ENCODE measurements around the gene BMPER.

BMPER gene

GRCh38 chr7:33901847-33902246, 3.5 kb upstream of the BMPER start:
- H3K27me3 ChIP-seq (ENCODE audit: insufficient read depth, low read length), result peaks cover 33% of the 10 kb centered on the region
- H3K4me1 ChIP-seq (ENCODE audit: insufficient read depth, low read length), result peaks cover 7% of the 10 kb centered on the region
- no peak overlapping the region for H3K4me3 ChIP-seq (ENCODE audit: low read length)
- H2AFZ ChIP-seq (ENCODE audit: low read depth, low read length), result no peak overlapping the region
- no peaks in the 10 kb centered on the region for H3K9me3 ChIP-seq (ENCODE audit: low read length)
- no peaks in the 10 kb centered on the region for H3K36me3 ChIP-seq (ENCODE audit: insufficient read depth, low read length)

- peaks cover 7% of the 10 kb centered on the region for H3K4me1 ChIP-seq (ENCODE audit: insufficient read depth, low read length)
- H3K27me3 ChIP-seq (ENCODE audit: insufficient read depth, low read length), result peaks cover 41% of the 10 kb centered on the region
- no peaks in the 10 kb centered on the region for H3K9me3 ChIP-seq (ENCODE audit: low read length)
- H2AFZ ChIP-seq (ENCODE audit: low read depth, low read length), result no peak overlapping the region
- no peaks in the 10 kb centered on the region for H3K36me3 ChIP-seq (ENCODE audit: insufficient read depth, low read length)
- no peak overlapping the region for H3K4me3 ChIP-seq (ENCODE audit: low read length)
These were observed 2.6 kb upstream of the BMPER start for GRCh38 chr7:33902746-33903145.

- peak overlapping the region; percentile 97 for H2AFZ ChIP-seq (ENCODE audit: low read depth, low read length)
- peaks cover 43% of the 10 kb centered on the region for H3K27me3 ChIP-seq (ENCODE audit: insufficient read depth, low read length)
- no peaks in the 10 kb centered on the region for H3K36me3 ChIP-seq (ENCODE audit: insufficient read depth, low read length)
- H3K4me1 ChIP-seq (ENCODE audit: insufficient read depth, low read length), result peaks cover 7% of the 10 kb centered on the region
- no peaks in the 10 kb centered on the region for H3K9me3 ChIP-seq (ENCODE audit: low read length)
- peak overlapping the region; percentile 42 for H3K4me3 ChIP-seq (ENCODE audit: low read length)
These were observed 1.3 kb upstream of the BMPER start for GRCh38 chr7:33903791-33904680.

GRCh38 chr7:33904681-33905388, 504 bp upstream of the BMPER start:
- H3K27me3 ChIP-seq (ENCODE audit: insufficient read depth, low read length), result peaks cover 46% of the 10 kb centered on the region
- peak overlapping the region; percentile 42 for H3K4me3 ChIP-seq (ENCODE audit: low read length)
- peak overlapping the region; percentile 97 for H2AFZ ChIP-seq (ENCODE audit: low read depth, low read length)
- no peaks in the 10 kb centered on the region for H3K9me3 ChIP-seq (ENCODE audit: low read length)
- peaks cover 7% of the 10 kb centered on the region for H3K4me1 ChIP-seq (ENCODE audit: insufficient read depth, low read length)
- no peaks in the 10 kb centered on the region for H3K36me3 ChIP-seq (ENCODE audit: insufficient read depth, low read length)

GRCh38 chr7:33906697-33907096, 1.4 kb downstream of the BMPER start:
- Histone ChIP-seq H3K9me3 (ENCODE audit: low read length) (no peaks in the 10 kb centered on the region), H3K27me3 (ENCODE audit: insufficient read depth, low read length) (peaks cover 46% of the 10 kb centered on the region), H3K36me3 (ENCODE audit: insufficient read depth, low read length) (no peaks in the 10 kb centered on the region), H2AFZ (ENCODE audit: low read depth, low read length) (no peak overlapping the region), H3K4me1 (ENCODE audit: insufficient read depth, low read length) (peaks cover 7% of the 10 kb centered on the region), H3K4me3 (ENCODE audit: low read length) (no peak overlapping the region)

GRCh38 chr7:33907625-33908024, 2.3 kb downstream of the BMPER start:
- no peaks in the 10 kb centered on the region for H3K9me3 ChIP-seq (ENCODE audit: low read length)
- H2AFZ ChIP-seq (ENCODE audit: low read depth, low read length), result no peak overlapping the region
- peaks cover 7% of the 10 kb centered on the region for H3K4me1 ChIP-seq (ENCODE audit: insufficient read depth, low read length)
- no peaks in the 10 kb centered on the region for H3K36me3 ChIP-seq (ENCODE audit: insufficient read depth, low read length)
- H3K4me3 ChIP-seq (ENCODE audit: low read length), result no peak overlapping the region
- H3K27me3 ChIP-seq (ENCODE audit: insufficient read depth, low read length), result peaks cover 38% of the 10 kb centered on the region

- H3K4me3 ChIP-seq (ENCODE audit: low read length), result no peak overlapping the region
- H3K27me3 ChIP-seq (ENCODE audit: insufficient read depth, low read length), result peaks cover 25% of the 10 kb centered on the region
- no peaks in the 10 kb centered on the region for H3K9me3 ChIP-seq (ENCODE audit: low read length)
- H3K4me1 ChIP-seq (ENCODE audit: insufficient read depth, low read length), result no peaks in the 10 kb centered on the region
- no peak overlapping the region for H2AFZ ChIP-seq (ENCODE audit: low read depth, low read length)
- no peaks in the 10 kb centered on the region for H3K36me3 ChIP-seq (ENCODE audit: insufficient read depth, low read length)
These were observed 4.0 kb downstream of the BMPER start for GRCh38 chr7:33909318-33909717.

- H3K4me1 ChIP-seq (ENCODE audit: insufficient read depth, low read length), result no peaks in the 10 kb centered on the region
- peaks cover 25% of the 10 kb centered on the region for H3K27me3 ChIP-seq (ENCODE audit: insufficient read depth, low read length)
- no peak overlapping the region for H3K4me3 ChIP-seq (ENCODE audit: low read length)
- H3K9me3 ChIP-seq (ENCODE audit: low read length), result no peaks in the 10 kb centered on the region
- no peak overlapping the region for H2AFZ ChIP-seq (ENCODE audit: low read depth, low read length)
- no peaks in the 10 kb centered on the region for H3K36me3 ChIP-seq (ENCODE audit: insufficient read depth, low read length)
These were observed 4.4 kb downstream of the BMPER start for GRCh38 chr7:33909755-33910154.

GRCh38 chr7:33910756-33911155, 5.4 kb downstream of the BMPER start:
- Histone ChIP-seq H3K36me3 (ENCODE audit: insufficient read depth, low read length) (no peaks in the 10 kb centered on the region), H3K9me3 (ENCODE audit: low read length) (no peaks in the 10 kb centered on the region)

GRCh38 chr7:33916357-33917081, 11.2 kb downstream of the BMPER start:
- no peaks in the 10 kb centered on the region for H3K4me1 ChIP-seq (ENCODE audit: insufficient read depth, low read length)
- H2AFZ ChIP-seq (ENCODE audit: low read depth, low read length), result no peak overlapping the region
- H3K4me3 ChIP-seq (ENCODE audit: low read length), result no peak overlapping the region
- no peaks in the 10 kb centered on the region for H3K27me3 ChIP-seq (ENCODE audit: insufficient read depth, low read length)
- H3K9me3 ChIP-seq (ENCODE audit: low read length), result no peaks in the 10 kb centered on the region
- no peaks in the 10 kb centered on the region for H3K36me3 ChIP-seq (ENCODE audit: insufficient read depth, low read length)

More at GRCh38 chr7:33910756-33911155, 5.4 kb downstream of the BMPER start:
- peaks cover 24% of the 10 kb centered on the region for H3K27me3 ChIP-seq (ENCODE audit: insufficient read depth, low read length)
- H3K4me3 ChIP-seq (ENCODE audit: low read length), result no peak overlapping the region
- no peak overlapping the region for H2AFZ ChIP-seq (ENCODE audit: low read depth, low read length)
- no peaks in the 10 kb centered on the region for H3K4me1 ChIP-seq (ENCODE audit: insufficient read depth, low read length)

- Histone ChIP-seq H3K4me3 (ENCODE audit: low read length) (no peak overlapping the region), H3K27me3 (ENCODE audit: insufficient read depth, low read length) (no peaks in the 10 kb centered on the region), H3K9me3 (ENCODE audit: low read length) (no peaks in the 10 kb centered on the region), H2AFZ (ENCODE audit: low read depth, low read length) (no peak overlapping the region), H3K36me3 (ENCODE audit: insufficient read depth, low read length) (no peaks in the 10 kb centered on the region), H3K4me1 (ENCODE audit: insufficient read depth, low read length) (no peaks in the 10 kb centered on the region)
These were observed 12.3 kb downstream of the BMPER start for GRCh38 chr7:33917661-33918060.

- H3K36me3 ChIP-seq (ENCODE audit: insufficient read depth, low read length), result no peaks in the 10 kb centered on the region
- no peaks in the 10 kb centered on the region for H3K9me3 ChIP-seq (ENCODE audit: low read length)
- no peaks in the 10 kb centered on the region for H3K4me1 ChIP-seq (ENCODE audit: insufficient read depth, low read length)
- H3K4me3 ChIP-seq (ENCODE audit: low read length), result no peak overlapping the region
- no peak overlapping the region for H2AFZ ChIP-seq (ENCODE audit: low read depth, low read length)
- H3K27me3 ChIP-seq (ENCODE audit: insufficient read depth, low read length), result no peaks in the 10 kb centered on the region
These were observed 13.3 kb downstream of the BMPER start for GRCh38 chr7:33918438-33919143.
